NK-92 (cell line): Measurements from ENCODE around the gene KRT5.
"Not testable (repeated sequence)": the region's sequence is repeated elsewhere in the genome, so short reads cannot be mapped to it uniquely, and the experiment has no call there.

Experiments used
- DNase-seq: peaks from one replicate; lab custom pipeline; 2025; ENCODE audit not compliant: unreplicated experiment; lab: John Stamatoyannopoulos, UW

KRT5 gene

GRCh38 chr12:52521568-52522266, 1.5 kb upstream of the KRT5 start:
- DNase-seq = no peak

GRCh38 chr12:52521175-52521567, 977 bp upstream of the KRT5 start:
- no peak for DNase-seq

- DNase-seq = no peak
Measured at GRCh38 chr12:52519387-52519703, 849 bp downstream of the KRT5 start.

GRCh38 chr12:52518574-52519386, 1.4 kb downstream of the KRT5 start:
- DNase-seq = no peak

- no peak for DNase-seq
Measured at GRCh38 chr12:52517888-52518287, 2.3 kb downstream of the KRT5 start.

- no peak for DNase-seq
Measured at GRCh38 chr12:52517005-52517835, 3.0 kb downstream of the KRT5 start.

- no peak for DNase-seq
Measured at GRCh38 chr12:52515927-52516831, 4.0 kb downstream of the KRT5 start.

- DNase-seq = no peak
Measured at GRCh38 chr12:52515319-52515646, 4.9 kb downstream of the KRT5 start.

- no peak for DNase-seq
Measured at GRCh38 chr12:52514471-52515318, 5.5 kb downstream of the KRT5 start.

GRCh38 chr12:52513736-52514135, 6.5 kb downstream of the KRT5 start:
- no peak for DNase-seq

- no peak for DNase-seq
Measured at GRCh38 chr12:52508211-52508610, 12.0 kb downstream of the KRT5 start.

- no peak for DNase-seq
Measured at GRCh38 chr12:52506858-52507715, 13.1 kb downstream of the KRT5 start.

- DNase-seq = no peak
Measured at GRCh38 chr12:52502877-52503276, 17.3 kb downstream of the KRT5 start.

- DNase-seq = no peak
Measured at GRCh38 chr12:52501490-52501889, 18.7 kb downstream of the KRT5 start.

GRCh38 chr12:52500574-52500973, 19.6 kb downstream of the KRT5 start:
- DNase-seq = not testable (repeated sequence)

- DNase-seq = no peak
Measured at GRCh38 chr12:52499806-52500560, 20.2 kb downstream of the KRT5 start.

GRCh38 chr12:52498946-52499345, 21.2 kb downstream of the KRT5 start:
- DNase-seq = no peak

- DNase-seq = no peak
Measured at GRCh38 chr12:52497975-52498374, 22.2 kb downstream of the KRT5 start.
